Dedifferentiated amniotic fluid mesenchymal stem cell (primary cell): ENCODE data around the gene FNDC5.

ENCODE experiments used
- DNase-seq: peaks from one replicate; pipeline ENCODE4 v3.0.0-alpha.2; 2016; ENCODE audit errors: extremely low spot score

Gene FNDC5

DNA sequence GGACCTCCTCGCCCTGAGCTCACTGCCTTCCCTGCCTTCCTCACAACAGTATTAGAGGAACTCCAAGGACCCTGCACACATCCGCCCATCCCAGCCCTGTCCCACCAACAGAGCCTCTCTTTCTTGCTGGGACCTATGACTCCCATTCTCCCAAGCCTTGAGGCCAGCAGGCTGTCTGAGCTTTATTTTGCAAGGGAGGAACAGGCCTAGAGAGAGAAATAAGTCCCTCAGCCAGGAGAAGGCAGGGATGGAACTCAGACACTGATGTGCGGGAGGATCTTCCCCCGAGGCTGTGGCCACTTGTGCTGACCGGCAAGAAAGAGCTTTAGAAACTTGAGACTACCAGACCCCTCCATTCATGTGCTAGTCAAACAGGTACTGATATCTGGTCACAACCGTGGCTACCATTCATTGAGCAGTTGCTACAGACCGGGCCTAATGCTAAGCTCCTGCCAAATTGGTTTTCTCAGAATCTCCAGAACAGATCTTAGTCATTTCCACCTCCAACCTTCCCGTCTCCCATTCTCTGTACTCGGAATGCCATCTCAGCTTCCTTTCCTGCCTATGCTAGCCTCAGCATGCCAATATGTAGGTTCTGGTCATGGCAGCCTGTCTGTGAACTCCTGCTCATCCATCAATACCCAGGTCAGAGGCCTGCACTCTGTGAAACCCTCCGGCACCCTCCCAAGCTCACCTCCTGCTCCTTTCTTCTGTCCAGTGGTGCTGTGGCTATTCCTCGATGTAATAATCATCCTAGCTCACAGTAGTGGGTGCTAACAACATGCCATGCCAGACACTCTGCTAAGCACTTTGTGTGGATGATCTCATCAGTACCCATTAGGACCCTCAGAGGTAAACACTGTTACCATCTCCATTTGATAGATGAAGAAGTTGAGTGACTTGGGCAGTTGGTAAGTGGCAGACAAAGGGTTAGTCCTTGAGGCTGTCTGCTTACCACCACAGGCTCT lies 26.7 kb upstream of the FNDC5 start:
- no peak for DNase-seq

DNA sequence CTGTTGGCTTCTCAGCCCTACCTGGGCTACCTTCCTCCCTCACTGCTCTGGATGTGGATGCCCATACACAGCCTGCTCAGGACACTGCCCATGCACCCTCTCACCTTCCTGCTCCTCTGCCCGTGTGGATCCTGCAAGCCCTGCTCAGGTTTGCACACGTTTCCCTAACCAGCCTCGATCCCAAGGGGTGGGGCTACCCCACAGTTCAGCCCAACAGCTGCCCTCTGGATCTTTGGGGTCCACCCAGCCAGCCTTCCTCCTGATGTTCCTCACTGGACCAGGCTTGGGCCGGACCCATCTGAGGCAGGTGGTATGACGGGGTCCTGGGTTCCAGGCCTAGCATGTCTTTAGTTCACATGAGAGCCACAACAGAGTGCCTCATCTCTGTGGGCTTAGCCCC lies 25.7 kb upstream of the FNDC5 start:
- DNase-seq, result no peak

DNA sequence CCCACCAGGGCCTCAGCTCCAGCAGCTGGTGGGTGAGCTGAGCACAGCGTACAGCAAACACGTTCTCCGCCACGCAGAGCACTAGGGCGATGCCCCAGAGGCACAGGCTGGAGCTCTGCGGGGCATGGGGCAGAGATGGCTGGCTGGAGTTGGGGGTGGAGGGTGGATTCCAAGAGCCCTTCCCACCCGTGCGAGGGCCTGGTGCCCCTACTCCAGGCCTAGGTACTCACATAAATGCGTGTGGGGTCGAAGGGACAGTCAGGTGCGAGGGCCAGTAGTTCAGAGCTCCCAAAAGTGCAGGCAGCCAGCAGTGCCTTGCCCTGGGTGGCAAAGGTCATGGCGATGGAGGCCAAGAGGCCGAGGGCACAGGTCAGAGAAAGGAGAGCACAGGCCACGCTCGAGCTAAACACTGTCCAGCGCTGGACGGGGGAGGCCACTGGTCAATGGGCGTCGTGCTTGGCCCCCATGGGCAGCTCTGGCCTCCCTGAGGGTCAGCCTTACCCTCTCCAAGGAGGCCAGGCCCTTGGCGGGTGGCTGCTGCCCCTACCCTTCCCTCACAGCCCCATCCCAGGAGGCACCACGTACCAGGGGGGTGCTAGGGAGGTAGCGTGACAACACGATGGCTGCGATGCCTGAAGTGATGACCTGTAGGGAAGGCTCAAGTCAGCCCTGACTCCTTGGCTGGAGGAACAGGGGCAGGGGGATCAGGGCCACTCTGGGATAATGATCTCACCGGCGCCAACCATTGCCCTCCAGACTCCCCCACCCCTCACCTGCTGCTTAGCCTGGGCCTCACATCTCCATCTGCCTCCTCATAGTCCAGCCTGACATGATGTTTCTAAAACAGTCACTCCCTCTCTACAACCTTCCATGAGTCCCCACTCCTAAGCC lies 24.9 kb upstream of the FNDC5 start:
- no peak for DNase-seq

DNA sequence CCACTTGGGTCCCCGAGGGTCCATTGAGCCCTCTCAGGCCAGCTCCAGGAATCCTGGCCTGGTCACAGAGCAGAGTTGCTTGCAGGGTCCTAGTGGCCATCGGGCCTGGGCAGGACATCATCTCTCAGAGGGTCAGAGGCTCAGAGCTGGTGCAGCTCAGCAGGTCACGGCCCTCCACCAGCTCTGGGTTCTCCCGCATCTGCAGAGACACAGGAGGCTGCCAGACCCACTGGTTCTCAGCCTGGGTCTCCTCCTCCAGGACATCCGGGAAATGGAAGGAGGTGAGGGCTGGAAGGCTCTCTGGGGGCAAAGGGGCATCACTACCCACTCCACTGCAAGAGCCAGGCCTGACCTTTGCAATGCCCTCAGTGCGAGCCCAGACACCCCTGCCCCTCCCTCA lies 24.0 kb upstream of the FNDC5 start:
- DNase-seq, result no peak

DNA sequence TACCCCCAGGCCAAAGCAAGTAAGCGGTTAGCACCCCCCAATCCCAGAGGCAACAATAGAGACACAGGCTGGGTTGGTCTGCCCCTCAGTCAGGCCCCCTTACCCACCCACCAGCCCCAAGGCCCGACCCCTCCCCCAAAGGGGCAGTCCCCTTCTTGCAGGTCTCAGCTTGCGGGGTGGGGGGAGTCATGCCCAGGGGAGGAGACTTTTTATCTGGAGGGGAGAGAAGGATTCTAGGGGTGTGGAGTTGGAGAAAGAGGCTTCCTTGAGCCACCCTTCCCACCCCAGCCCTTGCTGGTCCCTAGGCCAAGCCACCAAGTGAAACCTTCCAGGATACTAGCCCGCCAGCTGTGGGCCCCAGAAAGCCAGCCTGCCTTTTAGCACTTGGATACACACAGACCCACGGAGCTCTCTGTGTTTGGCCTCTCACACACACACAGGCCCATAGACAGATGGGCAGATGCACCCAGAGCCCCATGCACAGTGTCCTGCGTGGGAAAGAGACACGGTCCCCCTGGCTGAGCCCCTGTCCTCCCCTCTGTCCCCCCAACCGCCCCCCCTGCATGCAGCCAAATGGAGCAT lies 23.4 kb upstream of the FNDC5 start:
- no peak for DNase-seq

DNA sequence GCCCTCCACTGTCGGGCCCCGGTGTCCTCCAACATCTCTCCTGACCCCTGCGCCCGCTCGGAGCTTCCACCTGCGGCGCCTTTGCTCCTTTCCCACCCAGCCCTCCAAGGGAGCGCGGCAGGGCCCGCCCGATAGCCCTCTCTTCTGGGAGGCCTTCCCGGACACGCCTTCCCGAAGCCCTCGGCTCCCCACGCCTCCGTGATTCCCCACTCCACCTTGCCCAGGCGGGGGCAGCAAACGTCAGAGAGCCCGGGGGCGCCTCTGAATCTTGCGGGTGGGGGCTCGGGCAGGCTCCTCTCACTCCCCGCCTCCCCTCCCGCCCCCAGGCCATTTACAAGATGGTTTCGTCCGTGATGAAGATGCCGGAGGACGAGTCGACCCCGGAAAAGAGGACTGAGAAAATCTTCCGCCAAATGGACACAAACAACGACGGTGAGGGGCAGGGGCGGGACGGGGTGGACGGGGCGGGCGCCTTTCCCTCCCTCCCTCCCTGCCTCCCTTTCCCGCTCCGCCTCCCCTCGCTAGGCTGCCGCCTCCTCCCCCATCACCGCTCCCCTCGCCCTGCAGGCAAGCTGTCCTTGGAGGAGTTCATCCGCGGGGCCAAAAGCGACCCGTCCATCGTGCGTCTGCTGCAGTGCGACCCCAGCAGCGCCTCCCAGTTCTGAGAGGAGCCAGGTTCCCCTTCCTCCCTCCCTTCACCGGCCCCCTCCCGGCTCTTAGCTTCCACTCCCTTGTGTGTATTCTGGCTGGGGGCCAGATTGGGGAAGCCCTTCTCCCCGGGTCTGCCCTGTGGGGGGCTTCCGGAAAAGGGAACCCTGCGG lies 22.7 kb upstream of the FNDC5 start:
- no peak for DNase-seq

DNA sequence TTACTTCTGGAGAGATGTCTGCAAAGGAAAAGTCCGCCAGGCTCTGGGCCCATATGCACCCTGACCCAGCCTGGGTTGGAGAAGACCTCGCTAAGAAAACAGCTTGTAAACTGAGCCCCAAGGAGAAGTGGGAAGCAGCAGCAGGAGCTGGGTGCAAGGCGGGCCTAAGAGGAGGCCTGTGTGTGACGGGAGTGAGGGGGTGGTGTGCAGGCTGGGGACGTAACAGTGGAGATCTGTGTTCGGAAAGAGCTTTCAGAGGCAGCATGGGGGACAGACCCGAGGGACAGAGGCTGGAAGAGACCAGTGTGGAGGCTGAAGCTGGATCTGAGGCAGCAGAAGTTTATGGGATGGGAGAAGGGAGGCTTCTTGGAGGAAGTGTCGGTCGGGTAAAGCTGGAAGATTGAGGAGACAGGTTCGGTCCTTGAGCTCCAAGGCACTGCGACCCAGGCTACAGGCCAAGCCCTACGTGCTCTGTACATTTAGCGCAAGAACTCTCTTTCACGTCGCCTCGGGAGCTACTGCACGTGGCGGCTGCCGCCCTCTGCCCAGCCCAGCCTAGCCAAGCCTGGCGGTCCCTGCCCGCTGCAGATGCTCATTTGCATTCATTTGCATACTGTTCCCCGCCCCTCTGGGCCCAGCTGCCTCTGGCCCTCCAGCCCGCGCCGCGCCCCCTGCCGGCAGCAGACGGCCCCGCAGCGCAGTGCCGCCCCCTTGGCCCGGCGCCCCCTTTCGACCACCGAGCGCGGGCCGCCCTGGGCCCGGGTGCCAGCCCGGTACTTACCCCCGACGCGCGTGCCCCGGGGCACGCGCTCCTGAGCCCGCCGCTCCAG lies 21.9 kb upstream of the FNDC5 start:
- DNase-seq, result no peak

DNA sequence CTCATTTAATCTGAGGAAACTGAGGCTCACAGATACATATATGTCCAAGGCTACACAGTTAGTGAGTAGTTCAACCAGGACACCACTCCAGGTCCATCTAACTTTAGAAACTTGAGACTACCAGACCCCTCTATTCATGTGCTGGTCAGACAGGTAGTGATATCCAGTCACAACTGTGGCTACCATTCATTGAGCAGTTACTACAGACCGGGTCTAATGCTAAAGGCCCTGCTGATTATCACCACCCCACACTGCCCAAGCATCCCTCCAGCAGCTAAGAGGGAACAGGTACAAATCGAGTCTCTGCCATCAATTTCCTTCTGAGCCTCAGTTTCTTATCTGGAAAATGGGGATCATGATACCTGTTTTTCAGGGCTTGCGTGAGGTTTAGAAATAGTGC lies 20.9 kb upstream of the FNDC5 start:
- DNase-seq, result no peak

DNA sequence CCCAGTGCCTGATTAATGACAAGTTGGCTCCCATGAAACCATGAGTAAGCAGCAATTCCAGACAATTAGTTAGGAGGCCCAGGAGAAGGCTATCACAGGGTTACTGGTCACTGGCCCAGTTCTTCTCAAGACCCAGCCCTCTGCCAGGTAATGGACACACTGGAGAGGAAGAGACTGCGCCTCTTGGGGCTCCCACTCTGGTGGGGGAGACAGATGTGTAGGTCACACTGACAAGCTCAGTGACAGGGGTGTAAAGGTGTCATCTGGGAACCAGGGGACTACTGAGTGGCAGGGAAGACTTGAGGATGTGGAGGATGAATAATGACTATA lies 20.5 kb upstream of the FNDC5 start:
- no peak for DNase-seq

DNA sequence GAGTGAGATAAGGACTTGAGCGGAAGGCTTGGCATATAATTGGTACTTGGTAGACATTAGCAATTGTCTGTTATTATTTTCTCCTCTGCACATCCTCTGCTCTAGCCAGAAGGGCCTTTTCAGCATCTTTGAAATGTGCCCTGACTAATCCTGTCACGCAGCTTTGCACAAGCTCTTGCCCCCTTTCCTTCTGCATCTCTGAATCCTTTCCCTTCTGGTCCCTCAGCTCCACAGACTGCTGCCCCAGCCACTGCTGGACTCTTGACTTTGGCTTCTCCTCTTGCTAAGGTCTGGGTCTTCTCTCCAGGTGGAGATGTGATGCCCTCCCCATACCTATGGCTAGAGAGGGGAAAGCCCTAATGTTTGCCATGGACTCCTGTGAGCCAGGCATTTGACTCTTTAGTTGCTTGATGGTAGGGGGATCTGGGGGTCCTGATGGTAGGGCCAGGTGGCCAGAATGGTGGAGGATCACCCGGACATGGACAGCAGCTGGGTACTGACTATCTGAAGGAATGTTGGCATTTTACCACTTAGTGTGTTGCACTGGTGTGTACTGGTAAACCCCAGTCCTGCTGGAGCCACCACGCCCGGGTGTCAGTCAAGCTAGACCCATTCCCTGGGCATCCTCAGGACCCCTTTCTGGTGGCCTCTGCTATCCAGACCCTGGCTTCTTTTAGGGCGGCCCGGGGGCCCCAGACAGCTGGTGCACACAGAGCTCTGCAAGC lies 20.0 kb upstream of the FNDC5 start:
- DNase-seq, result no peak

DNA sequence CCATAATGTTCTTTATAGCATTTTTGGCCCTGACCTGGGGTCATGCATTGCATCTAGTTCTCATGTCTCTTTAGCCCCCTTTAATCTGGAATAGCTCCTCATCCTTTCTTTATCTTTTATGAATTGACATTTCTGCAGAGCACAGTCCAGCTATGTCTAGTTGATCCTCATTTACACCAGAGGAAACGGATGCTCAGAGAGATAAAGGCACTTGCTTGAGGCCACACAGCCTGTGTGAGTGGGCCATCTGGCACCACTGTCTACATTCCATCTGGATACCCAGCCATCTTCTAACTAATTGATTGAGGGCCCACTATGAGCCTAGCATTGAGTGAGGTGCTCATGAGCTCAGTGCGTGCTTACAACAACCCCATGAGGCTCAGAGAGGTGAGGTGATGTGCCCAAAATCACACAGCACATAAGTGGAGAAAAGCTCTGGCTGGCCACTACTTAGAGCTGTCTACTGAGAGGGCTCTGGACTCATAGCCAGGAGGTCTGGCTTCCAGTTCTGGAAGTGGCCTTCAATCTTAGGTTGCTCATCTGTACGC lies 19.1 kb upstream of the FNDC5 start:
- no peak for DNase-seq

DNA sequence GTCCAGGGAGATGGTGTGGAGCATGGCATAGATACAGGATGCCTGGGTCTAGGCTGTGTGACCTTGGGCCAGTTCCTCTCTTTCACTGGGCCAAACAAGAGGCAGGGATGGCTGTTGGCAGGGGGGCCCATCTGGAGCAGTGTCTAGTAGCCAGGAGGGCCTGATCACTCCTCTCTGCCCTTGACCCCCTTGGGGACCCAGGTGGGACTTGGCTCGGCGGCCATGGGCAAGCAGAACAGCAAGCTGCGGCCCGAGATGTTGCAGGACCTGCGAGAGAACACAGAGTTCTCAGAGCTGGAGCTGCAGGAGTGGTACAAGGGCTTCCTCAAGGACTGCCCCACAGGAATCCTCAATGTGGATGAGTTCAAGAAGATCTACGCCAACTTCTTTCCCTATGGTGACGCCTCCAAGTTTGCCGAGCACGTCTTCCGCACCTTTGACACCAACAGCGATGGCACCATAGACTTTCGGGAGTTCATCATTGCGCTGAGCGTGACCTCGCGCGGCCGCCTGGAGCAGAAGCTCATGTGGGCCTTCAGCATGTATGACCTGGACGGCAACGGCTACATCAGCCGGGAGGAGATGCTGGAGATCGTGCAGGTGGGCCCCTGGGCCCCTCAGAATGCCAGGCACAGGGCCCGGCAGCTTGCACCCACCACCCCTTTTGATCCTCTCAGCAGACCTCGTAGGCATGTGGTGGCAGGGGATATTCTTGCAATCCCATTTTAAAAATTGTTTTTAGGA lies 18.1 kb upstream of the FNDC5 start:
- DNase-seq, result no peak

DNA sequence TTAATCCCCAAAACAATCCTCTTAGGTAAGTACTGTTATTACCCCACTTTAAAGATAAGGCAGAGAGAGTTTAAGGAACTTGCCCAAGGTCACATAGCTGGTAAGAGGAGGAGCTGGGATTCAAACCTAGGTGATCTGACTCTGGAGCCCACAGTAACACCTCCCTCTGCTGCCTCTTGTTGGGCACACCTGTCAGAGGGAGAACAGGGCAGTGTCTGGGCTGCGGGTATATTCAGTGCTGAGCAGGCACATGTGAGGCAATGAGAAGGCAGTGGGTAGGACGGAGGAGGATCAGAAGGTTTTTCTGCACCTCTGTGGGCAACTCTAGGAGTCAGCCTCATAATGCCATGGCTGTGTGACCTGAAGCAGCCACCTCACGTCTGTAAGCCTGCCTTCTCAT lies 17.4 kb upstream of the FNDC5 start:
- no peak for DNase-seq

DNA sequence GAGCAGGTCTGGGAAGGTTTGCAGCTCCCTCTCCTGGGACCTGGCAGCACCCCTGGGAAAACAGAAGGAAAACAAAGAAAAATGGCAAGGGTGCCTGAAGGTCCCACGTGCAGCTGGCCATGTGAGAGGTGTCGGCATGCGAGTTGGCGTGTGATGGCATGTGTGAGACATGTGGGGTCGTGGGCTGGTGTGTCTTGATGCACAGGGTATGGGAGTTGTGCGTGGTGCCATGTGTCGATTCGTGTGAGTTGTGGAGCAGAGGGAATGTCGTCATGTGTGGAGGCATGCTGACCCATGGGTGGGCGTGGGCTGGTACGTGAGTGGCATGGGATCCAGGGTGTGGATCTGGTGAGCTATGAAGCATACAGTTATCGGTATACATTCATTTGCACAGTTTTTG lies 16.9 kb upstream of the FNDC5 start:
- DNase-seq, result no peak

DNA sequence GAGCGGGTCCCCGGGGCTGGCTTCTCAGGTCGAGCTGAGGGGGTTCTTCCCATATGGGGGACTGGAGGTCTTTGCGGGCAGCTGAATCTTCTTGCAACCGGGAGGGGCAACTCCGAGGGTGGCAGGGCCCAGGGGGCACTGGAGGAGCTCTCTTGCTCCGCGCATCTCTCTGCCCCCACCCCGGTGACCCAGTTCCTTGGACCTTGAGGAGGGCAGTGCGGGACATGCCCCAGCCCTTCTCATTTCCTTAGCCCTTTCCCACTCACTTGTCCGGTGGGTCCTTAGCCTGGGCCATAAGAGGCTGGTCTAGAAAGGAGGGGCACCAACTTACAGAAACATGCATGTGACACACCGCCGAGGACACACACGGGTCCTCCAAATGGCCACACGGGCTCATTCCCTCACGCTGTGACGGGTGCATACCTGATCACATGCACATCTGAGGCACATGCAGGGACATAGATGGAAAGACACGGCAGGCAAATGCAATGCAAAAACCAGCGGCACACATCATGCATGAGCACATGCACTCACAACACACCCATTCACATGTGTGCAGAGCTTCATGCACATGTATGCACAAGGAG lies 16.2 kb upstream of the FNDC5 start:
- DNase-seq, result no peak

DNA sequence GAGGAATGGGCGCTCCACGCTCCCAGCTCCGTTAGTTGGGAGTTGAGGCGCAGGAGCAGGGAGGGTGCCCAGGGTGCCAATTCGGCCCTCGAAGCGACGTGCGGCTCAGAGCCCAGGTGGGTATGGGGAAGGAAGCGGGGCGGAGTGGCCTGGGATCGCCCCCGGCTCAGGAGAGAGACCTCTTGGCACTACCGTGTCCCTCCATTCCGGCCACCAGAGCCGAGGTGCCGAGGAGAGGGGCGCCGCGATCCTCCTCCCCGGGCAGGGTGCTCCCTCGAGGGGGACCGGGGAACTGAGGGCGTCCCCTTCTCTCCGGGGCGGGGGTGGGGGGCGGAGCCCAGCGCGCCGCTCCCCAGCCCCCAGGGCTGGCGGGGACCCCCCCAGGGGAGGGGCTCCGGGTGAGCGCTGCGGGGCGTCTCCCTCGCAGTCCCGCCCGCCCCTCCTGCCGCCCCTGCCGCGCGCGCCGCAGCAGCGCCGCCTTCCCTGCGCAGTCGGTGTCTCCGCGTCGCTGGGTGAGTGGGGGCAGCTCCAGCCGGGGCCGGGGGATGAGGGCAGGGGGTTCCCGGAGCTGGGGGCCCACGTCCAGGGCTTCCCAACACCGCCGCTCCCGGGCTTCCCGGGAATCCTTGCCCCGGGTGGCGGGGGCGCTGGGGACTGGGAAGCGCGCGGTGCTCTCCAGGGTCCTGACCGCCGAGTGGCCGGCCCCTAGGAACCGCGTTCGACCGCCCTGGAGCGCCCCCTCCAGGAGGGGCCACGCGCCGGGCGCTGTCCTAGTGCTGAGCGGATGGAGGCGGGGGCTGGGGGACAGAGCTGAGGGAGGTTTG lies 15.5 kb upstream of the FNDC5 start, which contains the start of gene HPCA:
TSS of gene HPCA (plus strand) at position 488 of the 824 bp plus-strand sequence. CDS start 2,408 bp downstream, outside the sequence.
- DNase-seq, result no peak

DNA sequence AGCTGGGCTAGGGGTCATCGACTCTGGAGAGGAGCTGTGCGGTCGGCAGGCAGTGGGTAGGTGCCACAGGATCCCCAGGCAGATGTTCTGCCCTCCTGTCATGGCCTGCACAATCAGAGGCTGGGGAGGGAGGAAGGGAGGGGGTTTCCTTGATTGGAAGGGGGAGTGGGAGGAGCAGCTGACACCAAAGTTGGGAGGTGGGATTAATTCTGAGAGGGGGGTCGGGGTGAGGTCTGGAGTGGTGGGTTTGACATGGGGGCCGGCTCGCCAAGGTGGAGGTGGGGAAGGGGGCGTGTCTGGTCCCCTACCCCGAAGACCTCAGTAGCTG lies 14.9 kb upstream of the FNDC5 start:
- no peak for DNase-seq

DNA sequence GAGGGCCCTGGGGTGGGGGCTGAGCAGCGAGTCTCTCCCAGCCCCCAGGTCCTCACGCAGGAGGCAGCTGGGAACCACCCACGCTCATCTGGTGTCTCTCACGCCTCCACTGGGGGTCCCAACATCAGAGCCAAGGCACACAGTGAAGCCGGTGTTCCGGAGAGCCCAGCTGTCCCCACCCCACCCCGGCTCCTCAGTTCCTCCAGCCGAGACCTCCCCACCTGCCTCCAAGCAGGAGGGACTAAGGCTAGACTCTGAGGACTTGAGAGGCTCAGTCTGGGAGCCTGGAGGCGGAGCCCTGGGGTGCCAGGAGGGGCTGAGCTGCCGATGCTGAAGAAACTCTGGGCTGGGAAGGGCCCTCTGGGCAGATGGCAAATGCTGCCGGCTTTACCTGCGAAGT lies 14.0 kb upstream of the FNDC5 start:
- DNase-seq, result no peak
